HG03565 (cell line): Measurements from ENCODE around the gene ZBTB46.
A peak's percentile ranks its signal among the peaks of the same experiment; 100 is the strongest.

Source experiments
- ATAC-seq: cut with Tn5 transposase; IDR thresholded peaks from one replicate; pipeline ENCODE4 v1.9.1; 2021; ENCODE audit warnings: mild to moderate bottlenecking, moderate library complexity; ENCODE audit not compliant: unreplicated experiment

Gene ZBTB46

GRCh38 chr20:63708301-63709148 lies 122.5 kb downstream of the ZBTB46 start:
- ATAC-seq: no peak

- ATAC-seq: peak; percentile 55
Measured at GRCh38 chr20:63707558-63708300, 123.3 kb downstream of the ZBTB46 start, which contains the start of the genes ARFRP1 and ZGPAT. Gene ARFRP1 (minus strand): TSS chr20:63707976. CDS start chr20:63707091, 885 bp downstream. Gene ZGPAT (plus strand): TSS chr20:63708039. CDS start chr20:63708581, 542 bp downstream.

- ATAC-seq: no peak
Measured at GRCh38 chr20:63706852-63707557, 124.1 kb downstream of the ZBTB46 start.

DNA sequence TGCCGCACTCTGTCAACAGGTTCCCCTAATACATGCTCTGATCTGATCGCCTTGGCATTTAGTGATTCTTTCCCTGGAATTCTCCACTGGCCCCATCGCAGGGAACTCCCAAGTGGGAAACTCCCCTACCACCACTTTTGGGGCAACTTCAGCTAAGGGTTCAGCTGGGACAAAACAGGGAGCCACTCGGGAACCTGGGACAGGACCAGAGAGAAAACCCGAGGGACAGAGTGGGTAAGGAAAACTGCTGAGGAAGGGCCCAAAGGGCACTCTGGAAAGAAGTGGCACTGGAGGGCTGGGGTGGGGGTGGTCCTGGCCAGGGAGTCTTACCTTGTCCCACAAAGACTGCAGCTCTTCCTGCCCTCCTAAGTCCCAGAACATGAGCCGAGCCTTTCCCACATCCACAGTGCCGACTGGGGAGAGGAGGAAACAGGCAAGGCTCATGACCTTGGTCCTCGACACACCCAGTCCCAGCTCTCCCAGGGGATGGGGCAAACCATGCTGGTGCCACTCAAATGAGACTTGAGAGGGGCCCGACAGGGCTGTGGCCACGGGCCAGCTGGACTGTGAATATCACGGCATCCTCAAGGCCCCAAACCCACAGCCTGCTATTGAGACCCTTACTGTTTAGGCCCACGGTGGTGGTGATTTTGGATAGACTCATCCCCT lies 124.9 kb downstream of the ZBTB46 start:
- no peak for ATAC-seq

DNA sequence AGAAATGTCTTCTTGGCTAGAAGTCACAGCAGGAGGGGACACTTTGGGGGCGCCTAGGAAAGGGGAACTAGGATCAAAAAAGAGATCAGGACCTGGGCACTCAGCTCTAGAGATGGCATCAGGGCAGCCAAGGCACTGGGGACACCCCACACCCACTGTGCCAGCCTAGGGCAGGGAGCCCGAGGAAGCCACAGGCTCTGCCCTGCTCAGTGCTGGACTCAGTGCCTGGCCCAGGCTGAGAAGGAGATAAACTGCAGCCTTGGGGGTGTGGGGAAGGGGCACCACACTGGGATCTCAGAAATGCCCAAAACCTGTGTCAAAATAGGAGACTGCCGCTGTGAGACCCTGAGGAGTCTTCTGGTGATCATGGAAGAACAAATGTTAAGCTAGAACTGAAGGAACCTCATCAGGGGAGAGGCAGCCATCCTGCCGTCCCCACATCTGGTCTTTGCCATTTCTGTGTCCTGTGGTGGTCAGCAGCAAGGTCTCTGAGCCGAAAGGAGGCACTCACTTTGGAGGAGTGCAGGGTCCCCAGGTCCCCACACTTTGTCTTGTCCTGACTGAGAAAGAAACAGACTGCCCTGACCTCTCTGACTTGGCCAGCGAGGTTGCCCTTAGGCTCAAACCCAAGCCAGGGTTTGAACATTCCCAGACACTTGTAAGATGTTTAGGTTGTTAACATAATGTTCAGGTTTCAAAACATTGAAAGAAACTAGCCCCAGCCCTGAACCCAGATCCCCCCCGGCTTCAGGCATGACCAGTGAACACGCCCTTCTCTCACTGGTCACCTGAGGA lies 125.6 kb downstream of the ZBTB46 start:
- no peak for ATAC-seq

DNA sequence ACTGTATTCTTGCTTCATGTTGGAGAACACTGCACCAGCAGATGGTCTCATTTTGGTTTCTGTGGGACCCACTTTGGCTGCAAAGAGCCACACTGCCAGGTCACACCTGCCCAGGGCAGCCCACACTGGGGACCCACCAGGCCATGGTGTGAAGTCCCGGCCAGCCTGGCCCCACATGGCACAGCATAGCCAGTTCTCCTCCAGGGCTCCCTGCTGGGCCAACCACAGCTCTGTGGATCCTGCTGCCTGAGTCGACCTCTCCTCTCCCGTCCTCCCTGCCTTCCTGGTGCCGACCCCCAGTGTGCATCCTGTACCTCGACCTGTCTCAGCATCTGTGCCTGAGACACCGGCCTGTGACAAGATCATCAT lies 126.3 kb downstream of the ZBTB46 start:
- no peak for ATAC-seq

DNA sequence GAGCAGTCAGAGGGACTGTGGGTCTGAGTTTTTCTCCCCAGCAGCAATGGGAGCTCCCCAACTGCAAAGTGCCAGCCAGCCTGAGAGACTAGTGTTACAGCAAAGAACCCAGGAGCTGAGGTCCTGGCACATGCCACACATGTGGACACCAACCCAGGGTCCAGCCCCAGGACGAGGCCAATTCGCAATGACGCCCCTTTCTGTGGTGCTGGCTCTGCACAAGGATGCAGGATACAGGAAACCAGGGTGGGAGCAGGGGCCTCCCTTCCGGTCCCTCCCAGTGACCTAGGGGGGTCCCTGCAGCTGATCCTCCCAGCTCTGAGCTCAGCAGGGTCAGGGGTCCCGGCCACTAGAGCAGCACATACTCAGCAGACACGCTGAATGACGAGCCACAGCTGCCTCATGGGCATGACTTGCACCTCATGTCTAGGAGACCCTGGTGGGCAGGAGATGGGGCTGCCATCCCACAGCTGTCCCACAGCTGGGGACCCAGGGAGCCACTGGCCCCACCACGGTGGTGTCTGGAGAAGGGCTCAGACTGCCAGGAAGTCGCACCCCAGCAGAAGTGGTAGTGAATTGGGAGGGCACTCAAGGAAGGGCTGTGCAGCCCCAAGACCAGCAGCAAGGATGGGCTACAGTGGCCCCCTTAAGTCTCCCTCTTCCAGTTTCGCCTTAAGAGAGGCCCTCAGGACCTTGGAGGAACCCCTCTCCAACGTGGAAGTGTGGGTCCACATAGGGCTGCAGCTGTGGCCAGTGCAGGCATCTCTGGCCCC lies 126.9 kb downstream of the ZBTB46 start:
- no peak for ATAC-seq

GRCh38 chr20:63703471-63703975 lies 127.5 kb downstream of the ZBTB46 start:
- no peak for ATAC-seq

- ATAC-seq: no peak
Measured at GRCh38 chr20:63702751-63703470, 128.2 kb downstream of the ZBTB46 start.

GRCh38 chr20:63702036-63702665 lies 128.9 kb downstream of the ZBTB46 start:
- no peak for ATAC-seq

DNA sequence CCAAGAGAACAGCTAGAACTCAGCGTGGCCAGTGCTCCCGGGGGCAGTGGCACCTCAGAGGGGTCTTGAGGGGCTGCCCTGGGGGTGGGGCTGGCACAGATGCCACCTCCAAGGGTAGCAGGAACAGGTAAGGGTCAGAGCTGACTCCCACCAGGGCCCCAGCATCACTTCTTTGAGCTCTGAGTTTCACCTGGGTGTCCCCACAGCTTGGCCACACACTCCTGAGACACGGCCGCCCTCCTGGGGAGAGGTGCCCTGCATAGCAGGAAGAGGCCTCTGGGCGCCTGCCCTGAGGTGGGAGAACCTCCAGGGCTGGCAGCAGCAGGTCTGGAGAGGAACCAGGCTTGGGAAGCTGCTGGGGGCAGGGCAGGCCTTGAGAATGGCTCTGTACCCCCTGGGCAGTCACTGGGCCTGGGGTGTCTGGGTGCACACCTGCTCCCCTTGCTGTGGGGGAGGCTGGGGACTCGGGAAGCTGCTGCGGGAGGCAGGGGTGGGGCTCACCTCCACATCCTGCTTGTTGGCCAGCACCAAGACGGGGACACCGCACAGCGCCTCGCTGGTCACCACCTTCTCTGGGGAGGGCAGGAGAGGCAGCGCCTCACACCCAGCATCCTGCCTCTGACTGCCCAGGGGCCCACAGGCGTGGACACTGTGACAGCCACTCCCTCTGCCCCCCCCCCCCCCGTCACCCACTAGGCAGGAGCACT lies 129.6 kb downstream of the ZBTB46 start:
- ATAC-seq: no peak

- no peak for ATAC-seq
Measured at GRCh38 chr20:63701051-63701328, 130.1 kb downstream of the ZBTB46 start.

DNA sequence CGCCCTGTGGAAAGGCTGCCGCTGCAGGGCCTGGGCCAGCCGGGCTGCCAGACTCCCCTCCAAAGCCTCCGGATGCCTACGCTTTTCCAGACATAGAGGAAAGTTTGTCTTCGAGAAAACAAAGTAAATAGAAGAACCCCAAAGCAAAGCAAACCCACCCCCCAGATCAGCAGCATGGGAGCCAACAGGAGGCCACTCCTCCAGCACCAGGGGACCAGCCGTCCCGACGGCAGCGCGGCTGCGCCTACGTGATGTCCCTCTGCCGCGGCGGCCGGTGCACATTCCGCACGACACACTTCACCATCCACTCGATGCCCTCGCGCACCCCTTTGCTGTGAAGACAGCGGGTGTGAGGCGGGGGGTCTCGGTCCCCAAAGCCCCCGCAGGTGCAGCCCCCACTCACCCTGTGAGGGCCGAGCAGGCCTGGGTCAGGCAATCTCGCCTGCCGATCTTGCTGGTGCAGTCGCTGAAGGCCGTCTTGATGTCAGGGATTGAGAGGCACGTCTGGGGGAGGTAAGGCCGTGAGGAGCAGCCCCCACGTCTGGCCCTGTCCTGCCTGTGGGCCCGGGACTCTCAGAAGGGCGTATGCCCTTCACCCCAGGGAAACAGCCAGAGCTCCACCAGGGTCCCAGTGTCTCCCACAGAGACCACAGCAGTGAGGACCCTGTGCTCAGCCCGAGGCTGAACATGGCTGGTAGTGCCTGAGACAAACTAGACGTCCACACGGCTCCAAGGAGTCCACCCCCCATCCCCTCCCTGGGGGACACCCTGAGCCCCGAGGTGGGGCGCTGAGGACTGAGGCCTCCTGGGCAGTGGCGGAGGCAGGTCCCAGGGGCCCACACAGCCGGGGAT lies 130.6 kb downstream of the ZBTB46 start:
- no peak for ATAC-seq

DNA sequence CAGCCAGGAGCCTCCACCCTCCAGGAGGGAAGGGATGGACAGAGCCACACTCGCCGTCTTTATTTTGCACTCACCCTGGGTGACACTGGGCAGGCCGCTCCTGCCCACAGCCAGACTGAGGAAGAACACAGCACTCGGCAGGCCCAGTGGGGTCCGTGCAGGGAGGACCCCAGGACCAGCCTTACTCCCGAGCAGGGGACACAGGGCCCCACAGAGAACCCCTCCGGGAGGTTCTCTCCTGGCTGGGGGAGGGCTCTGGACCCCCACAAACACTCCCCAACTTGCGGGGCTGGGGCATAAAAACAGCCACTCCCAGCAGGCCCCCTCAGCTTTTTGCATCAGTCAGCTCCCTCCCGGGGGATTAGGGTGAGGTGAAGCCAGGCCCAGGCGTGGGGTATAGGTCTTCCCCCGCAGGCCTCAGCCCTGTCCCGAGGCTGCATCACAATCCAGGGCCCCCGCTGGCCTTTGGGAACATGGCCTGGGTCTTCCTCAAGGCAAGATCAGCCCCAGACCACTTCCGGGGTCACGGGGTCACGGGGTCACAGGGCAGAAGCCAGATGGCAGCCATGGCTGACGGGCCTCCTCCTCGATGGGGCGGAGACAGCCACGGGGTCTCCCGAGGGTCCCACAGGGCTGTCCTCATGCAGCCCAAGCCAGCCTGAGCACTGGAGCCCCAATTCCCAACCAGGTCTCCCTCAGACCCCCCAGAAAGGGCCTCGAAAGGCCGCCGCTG lies 131.4 kb downstream of the ZBTB46 start:
- no peak for ATAC-seq

- no peak for ATAC-seq
Measured at GRCh38 chr20:63698739-63699465, 132.2 kb downstream of the ZBTB46 start.
